Endothelial cell of umbilical vein (primary cell): ENCODE results near the gene GON4L. TPM values are rescaled to one million over a fixed set of nuclear protein-coding genes. Genes with fewer than 3 reads are reported as not detected.

Source experiments
- BruUV-seq: library from RNA; stranded (reverse); fragments of 400-500 nt; replicated peaks from 2 replicates; lab custom pipeline; 2021; lab: Mats Ljungman, UMichigan
- CTCF ChIA-PET: fragments of 300-600, 350-600 bp; sonication (Branson Sonifier 250); formaldehyde crosslinking; loops from one replicate; lab custom pipeline; 2021; ENCODE audit warnings: antibody characterized with exemption, inconsistent platforms; lab: Charles Lee
- POLR2A ChIA-PET: fragments of 300-600, 350-600 bp; sonication (Branson Sonifier 250); formaldehyde crosslinking; loops from one replicate; lab custom pipeline; 2021; ENCODE audit warnings: antibody characterized with exemption, inconsistent platforms; lab: Charles Lee
- DNase-seq: peaks from one replicate; pipeline ENCODE4 v3.0.0-alpha.2; 2011; ENCODE audit warnings: low read depth, low spot score
- FAIRE-seq: peaks from 2 replicates; lab custom pipeline; 2011; peaks lifted over from hg19 to GRCh38; lab: Jason Lieb, UNC
- H2AFZ ChIP-seq: 2 replicates; pipeline ENCODE4 v1.6.0; 2012; ENCODE audit warnings: low read depth, low read length, control low read depth, inconsistent platforms
- H3K27ac ChIP-seq: 2 replicates; pipeline ENCODE4 v1.5.1; 2011; ENCODE audit warnings: low read depth, mild to moderate bottlenecking, control low read depth, low read length, moderate library complexity; ENCODE audit not compliant: insufficient read depth
- H3K27me3 ChIP-seq, 2 experiments: 2 replicates each; pipeline versions ENCODE4 v1.6.0 to v1.6.1; 2011; ENCODE audit warnings: low read length in 2 of 2, mixed read lengths in 1 of 2; ENCODE audit not compliant: control insufficient read depth in 2 of 2, insufficient read depth in 2 of 2
- H3K36me3 ChIP-seq, 2 experiments: 2 replicates in 1 of 2; 3 replicates in 1 of 2; pipeline ENCODE4 v1.5.1; 2011; ENCODE audit warnings: low read length in 2 of 2, mild to moderate bottlenecking in 1 of 2, moderate library complexity in 1 of 2; ENCODE audit not compliant: control insufficient read depth in 2 of 2, insufficient read depth in 2 of 2; ENCODE audit errors: extremely low read depth in 1 of 2
- H3K4me1 ChIP-seq: 3 replicates; pipeline ENCODE4 v1.5.1; 2011; ENCODE audit warnings: mild to moderate bottlenecking, low read length; ENCODE audit not compliant: control insufficient read depth, insufficient read depth; ENCODE audit errors: extremely low read depth
- H3K4me2 ChIP-seq: 2 replicates; pipeline ENCODE4 v1.6.1; 2011; ENCODE audit warnings: low read length, control low read depth, mixed read lengths; ENCODE audit not compliant: insufficient read depth
- H3K4me3 ChIP-seq, 3 experiments: fragments of 200-600 bp in 1 of 3; sonication (generic), shearing (Covaris generic) in 1 of 3; replicated peaks in 1 of 3; 2 replicates each; pipeline ENCODE4 v1.5.1; 2011 to 2016; ENCODE audit warnings: control low read depth in 3 of 3, low read length in 3 of 3, mild to moderate bottlenecking in 2 of 3, inconsistent platforms in 1 of 3, low read depth in 1 of 3, moderate library complexity in 1 of 3; ENCODE audit not compliant: insufficient read depth in 1 of 3
- H3K79me2 ChIP-seq: 2 replicates; pipeline ENCODE4 v1.6.0; 2012; ENCODE audit warnings: low read length, inconsistent platforms; ENCODE audit not compliant: control insufficient read depth, insufficient read depth
- H3K9ac ChIP-seq: replicated peaks from 2 replicates; pipeline ENCODE3; 2011; ENCODE audit warnings: low read length, control low read depth; ENCODE audit not compliant: insufficient read depth; ENCODE audit errors: extremely low read depth
- H3K9me1 ChIP-seq: replicated peaks from 3 replicates; pipeline ENCODE4 v1.6.0; 2011; ENCODE audit warnings: mild to moderate bottlenecking, low read length; ENCODE audit not compliant: control insufficient read depth, insufficient read depth; ENCODE audit errors: extremely low read depth
- H3K9me3 ChIP-seq: replicated peaks from 2 replicates; pipeline ENCODE4 v1.5.1; 2012; ENCODE audit warnings: low read length, inconsistent platforms; ENCODE audit not compliant: control insufficient read depth, insufficient read depth
- H4K20me1 ChIP-seq: replicated peaks from 2 replicates; pipeline ENCODE3; 2011; ENCODE audit warnings: mild to moderate bottlenecking, low read length; ENCODE audit not compliant: control insufficient read depth, insufficient read depth; ENCODE audit errors: extremely low read depth
- GATA2 ChIP-seq: IDR thresholded peaks from 2 replicates; pipeline ENCODE4 v1.7.0; 2011; ENCODE audit warnings: low read depth, mild to moderate bottlenecking, moderate library complexity, mixed read lengths, low read length; ENCODE audit not compliant: insufficient read length, insufficient read depth
- MYC ChIP-seq: IDR thresholded peaks from one replicate; pipeline ENCODE4 v1.6.1; 2011; ENCODE audit warnings: mild to moderate bottlenecking, low read depth, low read length
- POLR2A ChIP-seq: IDR thresholded peaks from 2 replicates; pipeline ENCODE4 v1.6.1; 2012; ENCODE audit warnings: low read depth, mild to moderate bottlenecking, control low read depth, low read length
- dilution Hi-C: fragments of 300-500 bp; cut with MboI; formaldehyde crosslinking; loops from one replicate; pipeline ENCODE4 v1.15.0; 2019; ENCODE audit warnings: low sequenced_read_pairs; ENCODE audit not compliant: extremely low pct_ligation_motif_present
- intact Hi-C: fragments of 100-400 bp; cut with micrococcal nuclease; formaldehyde crosslinking; loops from one replicate; pipeline ENCODE4 v1.10.0; 2022
- polyA plus RNA-seq, 4 experiments: library from polyadenylated mRNA; depleted of rRNA in 3 of 4; stranded (reverse) in 3 of 4; unstranded in 1 of 4; fragments of >200 nt; gene quantifications; 2 replicates each; pipeline versions ENCODE4 v1.2.1 to v1.2.3, GENCODE V29; 2011 to 2012; ENCODE audit warnings: missing spikeins in 1 of 4
- total RNA-seq: library from RNA; stranded (reverse); gene quantifications from 2 replicates; pipeline ENCODE4 v1.2.3, GENCODE V29; 2021

The GON4L gene
- total and polyA plus RNA-seq, 2 donors (not counting 3 experiments of a cell fraction or from before 2014, with no cell fraction given), result 30.5 to 58.7 TPM

GRCh38 chr1:155889566-155889965 lies 32.6 kb upstream of the GON4L start:
- no peaks in the 10 kb centered on the region for H3K79me2 ChIP-seq
- H3K4me1 ChIP-seq, result peaks cover 39% of the 10 kb centered on the region
- BruUV-seq, result no TSS peak
- peak overlapping the region; percentile 10 for H3K27ac ChIP-seq
- peak overlapping the region; percentile 37 for H3K4me2 ChIP-seq
- peak; percentile 48 for TF ChIP-seq GATA2
- no peak for TF ChIP-seq MYC
- CTCF ChIA-PET, result interaction anchor here (0.9 to 1.6 kb wide), 4 partner anchors 20 to 100 kb away, joined by 3 to 4 read pairs (median 3); partner anchors contain the start of gene SYT11
- H4K20me1 ChIP-seq, result no peaks in the 10 kb centered on the region
- H3K4me3 ChIP-seq, result no peak overlapping the region
- no peaks in the 10 kb centered on the region for H3K9me1 ChIP-seq
- FAIRE-seq, result peak; percentile 59
- no peaks in the 10 kb centered on the region for H3K9me3 ChIP-seq
- peak; percentile 64 for DNase-seq
- no peaks in the 10 kb centered on the region for H3K27me3 ChIP-seq
- H2AFZ ChIP-seq, result no peak overlapping the region
- no peaks in the 10 kb centered on the region for H3K36me3 ChIP-seq
- H3K9ac ChIP-seq, result no peak overlapping the region
- POLR2A ChIA-PET, result interaction anchor here (1.1 kb wide), 1 partner anchor 30 kb away, joined by 4 read pairs; the partner anchor contains the start of gene SYT11
- dilution Hi-C loops (no loop called here), intact Hi-C loops (no loop called here)

- peaks cover 31% of the 10 kb centered on the region for H3K4me1 ChIP-seq
- no peaks in the 10 kb centered on the region for H3K9me1 ChIP-seq
- TF ChIP-seq POLR2A, result no peak
- POLR2A ChIA-PET, result interaction anchor here (0.7 kb wide), 1 partner anchor 9 kb away, joined by 3 read pairs; no protein-coding TSS in a partner anchor
- no TSS peak for BruUV-seq
- H3K4me2 ChIP-seq, result no peak overlapping the region
- dilution Hi-C loops (no loop called here), intact Hi-C loops (no loop called here)
- H4K20me1 ChIP-seq, result no peaks in the 10 kb centered on the region
- H3K27ac ChIP-seq, result no peak overlapping the region
- no peaks in the 10 kb centered on the region for H3K9me3 ChIP-seq
- H3K4me3 ChIP-seq, result no peak overlapping the region
- CTCF ChIA-PET, result interaction anchor here (1.6 kb wide), 1 partner anchor 101 kb away, joined by 4 read pairs; no protein-coding TSS in a partner anchor
- FAIRE-seq (no peak), DNase-seq (no peak)
- H3K27me3 ChIP-seq, result no peaks in the 10 kb centered on the region
- H3K36me3 ChIP-seq, result no peaks in the 10 kb centered on the region
- no peak overlapping the region for H2AFZ ChIP-seq
- no peak overlapping the region for H3K9ac ChIP-seq
- no peaks in the 10 kb centered on the region for H3K79me2 ChIP-seq
Measured at GRCh38 chr1:155888481-155888880, 31.5 kb upstream of the GON4L start.
